HepG2 (cell line): ENCODE data around the gene APRT. TPM values are rescaled to one million over a fixed set of nuclear protein-coding genes. Genes with fewer than 3 reads are reported as not detected.

Experiments used
- ATAC-seq: fragments of 200-7000 bp; cut with Tn5 transposase; 3 replicates; pipeline ENCODE4 v1.9.1; 2020; ENCODE audit warnings: mild to moderate bottlenecking, moderate library complexity
- BruUV-seq: library from RNA; stranded (reverse); fragments of 400-500 nt; replicated peaks from 2 replicates; lab custom pipeline; 2021; lab: Mats Ljungman, UMichigan
- CTCF ChIA-PET: fragments of 300-600 bp; formaldehyde crosslinking; extraction: SDS; loops from one replicate; lab custom pipeline; 2021; ENCODE audit warnings: low total read pairs, inconsistent platforms, low intra/inter-chr PET ratio; lab: Yijun Ruan, JAX
- POLR2A ChIA-PET: fragments of 350-600 bp; sonication (Branson Sonifier 250); formaldehyde crosslinking; loops from one replicate; lab custom pipeline; 2020; ENCODE audit warnings: antibody characterized with exemption, inconsistent platforms; lab: Yijun Ruan, JAX
- DNase-seq: peaks from one replicate; pipeline ENCODE4 v3.0.0-alpha.2; 2015; ENCODE audit warnings: low spot score
- FAIRE-seq: peaks from 3 replicates; lab custom pipeline; 2011; peaks lifted over from hg19 to GRCh38; lab: Jason Lieb, UNC
- H2AFZ ChIP-seq: one replicate; pipeline ENCODE4 v1.6.1; 2011; ENCODE audit warnings: low read length, inconsistent platforms
- H3K27ac ChIP-seq: fragments of 300-600 bp; 3 replicates; pipeline ENCODE4 v1.8.0; 2011; ENCODE audit warnings: mixed run types, mild to moderate bottlenecking, mixed read lengths, low read length, inconsistent platforms; ENCODE audit not compliant: insufficient read depth; ENCODE audit errors: extremely low read length
- H3K27me3 ChIP-seq, 2 experiments: fragments of 200-600 bp in 1 of 2; 2 replicates in 1 of 2; 3 replicates in 1 of 2; pipeline versions ENCODE4 v1.6.0 to v1.8.0; 2011; ENCODE audit warnings: low read length in 2 of 2, mild to moderate bottlenecking in 2 of 2, moderate library complexity in 2 of 2, inconsistent platforms in 1 of 2; ENCODE audit not compliant: insufficient read depth in 2 of 2, control insufficient read depth in 1 of 2
- H3K36me3 ChIP-seq, 2 experiments: fragments of 200-600 bp in 1 of 2; replicated peaks in 1 of 2; 2 replicates in 1 of 2; 3 replicates in 1 of 2; pipeline versions ENCODE4 v1.5.1 to v1.8.0; 2011; ENCODE audit warnings: low read length in 2 of 2, inconsistent platforms in 1 of 2; ENCODE audit not compliant: insufficient read depth in 2 of 2, control insufficient read depth in 1 of 2
- H3K4me1 ChIP-seq: 2 replicates; pipeline ENCODE4 v1.5.1; 2012; ENCODE audit warnings: low read length, inconsistent platforms; ENCODE audit not compliant: insufficient read depth
- H3K4me2 ChIP-seq: 2 replicates; pipeline ENCODE4 v1.6.0; 2011; ENCODE audit warnings: low read depth, low read length, inconsistent platforms
- H3K4me3 ChIP-seq, 3 experiments: fragments of 200-600 bp in 1 of 3; sonication (generic), shearing (Covaris generic) in 1 of 3; replicated peaks in 1 of 3; 2 replicates each; pipeline ENCODE4 v1.5.1; 2011 to 2016; ENCODE audit warnings: low read length in 3 of 3, inconsistent platforms in 2 of 3, low read depth in 2 of 3, mild to moderate bottlenecking in 2 of 3, control low read depth in 1 of 3, mixed read lengths in 1 of 3; ENCODE audit not compliant: insufficient read depth in 1 of 3
- H3K79me2 ChIP-seq: one replicate; pipeline ENCODE4 v1.6.1; 2011; ENCODE audit warnings: low read length, inconsistent platforms; ENCODE audit not compliant: insufficient read depth
- H3K9ac ChIP-seq: 2 replicates; pipeline ENCODE4 v1.6.0; 2011; ENCODE audit warnings: mild to moderate bottlenecking, low read depth, low read length, inconsistent platforms; ENCODE audit not compliant: insufficient read depth
- H3K9me3 ChIP-seq: 2 replicates; pipeline ENCODE4 v1.5.1; 2012; ENCODE audit warnings: mild to moderate bottlenecking, low read length
- H4K20me1 ChIP-seq: 2 replicates; pipeline ENCODE4 v1.6.0; 2011; ENCODE audit warnings: inconsistent platforms, mild to moderate bottlenecking, low read length, moderate library complexity; ENCODE audit not compliant: insufficient read depth
- HNF4A ChIP-seq: sonication (generic); formaldehyde crosslinking; IDR thresholded peaks from 2 replicates; pipeline ENCODE4 v1.4.0; 2020; ENCODE audit warnings: missing genetic modification reagents
- IKZF1 ChIP-seq: fragments of 450-650 bp; IDR thresholded peaks from 2 replicates; pipeline ENCODE4 v1.7.1; 2016
- NAIF1 ChIP-seq: sonication (generic); formaldehyde crosslinking; IDR thresholded peaks from 2 replicates; pipeline ENCODE4 v1.5.0; 2020; ENCODE audit warnings: mild to moderate bottlenecking, missing genetic modification reagents, borderline replicate concordance
- SP4 ChIP-seq: sonication (generic); formaldehyde crosslinking; IDR thresholded peaks from 2 replicates; pipeline ENCODE4 v1.8.1; 2023; ENCODE audit warnings: mild to moderate bottlenecking, missing genetic modification reagents
- ZC3H4 ChIP-seq: sonication (generic); formaldehyde crosslinking; IDR thresholded peaks from 2 replicates; pipeline ENCODE4 v1.4.0; 2020; ENCODE audit warnings: missing genetic modification reagents, borderline replicate concordance
- ZNF609 ChIP-seq: sonication (generic); formaldehyde crosslinking; IDR thresholded peaks from 2 replicates; pipeline ENCODE4 v1.4.0; 2020; ENCODE audit warnings: mild to moderate bottlenecking, missing genetic modification reagents, borderline replicate concordance
- ZNF850 ChIP-seq: sonication (generic); formaldehyde crosslinking; conservative IDR thresholded peaks from 2 replicates; pipeline ENCODE4 v1.9.0; 2021; ENCODE audit warnings: mild to moderate bottlenecking, missing genetic modification reagents
- WGBS: methylation state at CpG from one replicate; pipeline ENCODE4 v1.1.6; 2017; ENCODE audit warnings: low lambda C conversion rate; 5-methylcytosine and 5-hydroxymethylcytosine counted together
- in situ Hi-C: cut with HindIII; loops from 2 replicates; pipeline ENCODE4 v1.10.0; 2017; ENCODE audit warnings: low pct_unique_long_range_greater_than_20kb; ENCODE audit not compliant: extremely low pct_ligation_motif_present
- intact Hi-C: fragments of 100-400 bp; cut with micrococcal nuclease; formaldehyde crosslinking; loops from one replicate; pipeline ENCODE4 v1.10.0; 2022; ENCODE audit not compliant: unreplicated experiment
- polyA plus RNA-seq, 8 experiments: library from polyadenylated mRNA; depleted of rRNA in 3 of 8; stranded (reverse) in 7 of 8; unstranded in 1 of 8; fragments of >200 nt; fragmentation: Illumina TruSeq in 4 of 8; extraction: Trizol in 4 of 8; gene quantifications; 2 replicates each; pipeline versions ENCODE4 v1.2.1 to v1.2.3, GENCODE V29; 2011 to 2016; ENCODE audit warnings: low read depth in 4 of 8, missing spikeins in 1 of 8, mixed read lengths in 1 of 8; ENCODE audit not compliant: insufficient read depth in 1 of 8
- total RNA-seq, 5 experiments: library from RNA; depleted of rRNA; stranded (reverse); fragments of >200 nt; fragmentation: Illumina TruSeq; extraction: Trizol; gene quantifications; 2 replicates each; pipeline ENCODE4 v1.2.3, GENCODE V29; 2016; ENCODE audit warnings: low read depth in 1 of 5

The APRT gene
- total and polyA plus RNA-seq, 2 of the 13 experiments (the other 11 are each of a cell fraction or from before 2014, with no cell fraction given) = 155 to 242 TPM

DNA sequence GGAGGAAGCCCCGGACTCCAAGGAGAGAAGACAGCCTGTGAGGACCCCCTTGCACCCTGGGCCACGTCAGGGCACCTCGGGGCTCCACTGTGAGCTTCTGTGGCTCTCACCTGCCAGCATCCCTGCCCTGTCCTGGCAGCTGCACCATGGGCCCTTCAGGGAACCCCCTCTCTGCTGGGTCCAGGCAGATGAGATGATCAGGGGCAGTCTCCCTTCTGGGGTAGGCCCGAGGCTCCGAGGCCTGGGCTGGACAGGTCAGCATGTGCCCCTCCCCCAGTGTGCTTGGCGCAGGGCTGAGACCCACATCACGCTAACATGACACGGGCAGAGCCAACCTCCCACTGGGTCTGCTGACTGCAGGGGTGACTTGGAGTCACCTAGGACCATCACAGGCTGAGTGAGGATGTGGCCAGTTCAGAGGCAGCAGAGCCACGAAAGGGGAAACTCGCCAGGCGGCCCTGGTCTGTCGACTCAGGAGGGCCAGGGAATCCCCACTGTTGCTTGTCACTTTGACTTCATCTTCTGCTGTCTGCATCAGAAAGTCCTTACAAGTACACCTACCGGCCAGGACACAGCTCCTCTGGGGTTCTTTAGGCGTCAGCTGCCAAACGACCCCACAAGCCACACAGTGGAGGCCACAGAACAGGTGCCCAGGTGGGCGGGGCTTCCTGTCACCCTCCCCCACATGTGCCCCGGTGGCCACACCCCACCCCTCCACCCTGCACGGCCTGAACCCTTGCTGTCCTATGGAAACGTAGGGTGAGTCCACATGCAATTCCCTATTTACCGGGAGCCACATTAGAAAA is 42.8 kb upstream of the APRT start:
- Histone ChIP-seq H3K36me3 (peaks cover 4 to 16% of the 10 kb centered on the region in 2 experiments), H3K4me2 (no peak overlapping the region), H3K27me3 (no peaks in the 10 kb centered on the region; a peak in 1 of 5 replicates), H3K4me3 (no peak overlapping the region), H3K4me1 (peaks cover 15% of the 10 kb centered on the region), H2AFZ (no peak overlapping the region), H3K9ac (no peak overlapping the region), H4K20me1 (peaks cover 3% of the 10 kb centered on the region; the same call in 1 of the 2 replicates), H3K79me2 (peaks cover 12% of the 10 kb centered on the region), H3K27ac (no peak overlapping the region), H3K9me3 (no peaks in the 10 kb centered on the region)
- DNase-seq = no peak
- CTCF ChIA-PET = no interaction called here
- intact Hi-C loops = loop anchor here (5.0 kb wide), 2 partner anchors 37 to 97 kb away; no protein-coding TSS in a partner anchor
- ATAC-seq = no peak
- WGBS = 73% methylated on average over 12 of the region's 20 CpGs
- FAIRE-seq = no peak
- POLR2A ChIA-PET = interaction anchor here (0.6 kb wide), 1 partner anchor 8 kb away, joined by 3 read pairs; no protein-coding TSS in a partner anchor
- BruUV-seq = no TSS peak
- TF ChIP-seq SP4 (CRISPR knock-in tag) = no peak
- in situ Hi-C loops = loop anchor here (5.0 kb wide), 2 partner anchors 42 to 97 kb away; partner anchors contain the start of gene APRT

DNA sequence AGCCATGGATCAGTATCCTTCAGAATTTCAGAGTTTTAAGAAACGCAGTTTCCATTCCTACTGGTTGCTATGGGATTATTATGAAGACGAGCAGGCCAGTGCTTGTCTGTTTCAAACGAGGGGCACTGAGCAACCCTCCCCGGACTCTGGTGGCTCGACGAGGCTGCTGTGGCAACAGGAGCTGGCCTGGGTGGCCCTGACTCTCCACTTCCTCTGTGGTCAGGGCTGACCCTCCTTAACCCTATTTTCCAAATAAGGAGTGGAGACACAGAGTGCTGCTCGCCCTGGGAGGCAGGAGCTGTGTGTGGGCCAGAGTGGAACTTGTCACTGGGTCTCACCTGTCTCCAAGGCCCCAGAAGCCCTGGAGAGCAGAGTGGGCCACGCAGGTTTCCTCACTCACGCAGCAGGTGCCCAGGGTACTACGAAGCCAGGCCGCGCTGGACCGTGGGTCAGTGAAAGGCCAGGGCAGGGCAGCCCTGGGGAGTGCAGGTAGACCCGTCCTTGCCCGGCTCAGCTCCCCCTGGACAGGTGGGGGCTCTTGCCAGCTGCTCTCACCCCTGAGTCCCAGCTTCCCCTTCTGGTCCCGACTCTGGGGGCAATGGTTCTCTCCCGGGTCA is 41.7 kb upstream of the APRT start:
- intact Hi-C loops = no loop called here
- Histone ChIP-seq H3K4me2 (no peak overlapping the region), H4K20me1 (peaks cover 3% of the 10 kb centered on the region; the same call in 1 of the 2 replicates), H3K9ac (no peak overlapping the region), H2AFZ (no peak overlapping the region), H3K36me3 (peaks cover under 1 to 5% of the 10 kb centered on the region in 2 experiments; a peak in 4 of 5 replicates), H3K4me1 (peaks cover 13% of the 10 kb centered on the region), H3K27me3 (no peaks in the 10 kb centered on the region; a peak in 1 of 5 replicates), H3K79me2 (peaks cover 12% of the 10 kb centered on the region), H3K4me3 (no peak overlapping the region), H3K27ac (no peak overlapping the region), H3K9me3 (no peaks in the 10 kb centered on the region)
- in situ Hi-C loops = no loop called here
- ATAC-seq = no peak
- FAIRE-seq = no peak
- ChIA-PET CTCF (no interaction called here), POLR2A (no interaction called here)
- WGBS = 76% methylated on average over 11 of the region's 17 CpGs
- no TSS peak for BruUV-seq
- no peak for DNase-seq
- TF ChIP-seq IKZF1 = no peak
- TF ChIP-seq HNF4A (CRISPR knock-in tag) = no peak
- TF ChIP-seq ZNF850 (CRISPR knock-in tag) = no peak
- TF ChIP-seq ZNF609 (CRISPR knock-in tag) = no peak
- TF ChIP-seq NAIF1 (CRISPR knock-in tag) = no peak
- TF ChIP-seq ZC3H4 = no peak
